HepG2 (cell line): Measurements from ENCODE around the gene FGD6. TPM values are rescaled to one million over a fixed set of nuclear protein-coding genes. Genes with fewer than 3 reads are reported as not detected.

ENCODE experiments used
- BORCS8-MEF2B ChIP-seq: sonication (generic); formaldehyde crosslinking; IDR thresholded peaks from 2 replicates; pipeline ENCODE4 v1.8.0; 2022; ENCODE audit warnings: mild to moderate bottlenecking, missing genetic modification reagents
- RAD51 ChIP-seq: fragments of 450-650 bp; IDR thresholded peaks from 2 replicates; pipeline ENCODE4 v1.6.1; 2016; ENCODE audit warnings: borderline replicate concordance
- SUZ12 ChIP-seq: fragments of 150-350 bp; IDR thresholded peaks from 2 replicates; pipeline ENCODE4 v1.6.1; 2014; ENCODE audit warnings: low read depth, low read length
- ZBTB7B ChIP-seq: sonication (generic); formaldehyde crosslinking; IDR thresholded peaks from 2 replicates; pipeline ENCODE4 v1.4.0; 2020; ENCODE audit warnings: missing genetic modification reagents
- ZNF329 ChIP-seq: sonication (generic); formaldehyde crosslinking; IDR thresholded peaks from 2 replicates; pipeline ENCODE4 v1.9.0; 2021; ENCODE audit warnings: low read depth, mild to moderate bottlenecking, missing genetic modification reagents
- ZNF407 ChIP-seq: sonication (generic); formaldehyde crosslinking; IDR thresholded peaks from one replicate; pipeline ENCODE4 v1.5.1; 2020; ENCODE audit warnings: mild to moderate bottlenecking, missing genetic modification reagents; ENCODE audit errors: not compliant biosample characterization
- ZNF414 ChIP-seq: sonication (generic); formaldehyde crosslinking; IDR thresholded peaks from 2 replicates; pipeline ENCODE4 v1.5.0; 2020; ENCODE audit warnings: missing genetic modification reagents
- ZNF598 ChIP-seq: sonication (generic); formaldehyde crosslinking; IDR thresholded peaks from 2 replicates; pipeline ENCODE4 v1.5.1; 2020; ENCODE audit warnings: mild to moderate bottlenecking, missing genetic modification reagents, borderline replicate concordance
- ZNF777 ChIP-seq: sonication (generic); formaldehyde crosslinking; IDR thresholded peaks from 2 replicates; pipeline ENCODE4 v1.4.0; 2020; ENCODE audit warnings: missing genetic modification reagents
- polyA plus RNA-seq, 8 experiments: library from polyadenylated mRNA; depleted of rRNA in 3 of 8; stranded (reverse) in 7 of 8; unstranded in 1 of 8; fragments of >200 nt; fragmentation: Illumina TruSeq in 4 of 8; extraction: Trizol in 4 of 8; gene quantifications; 2 replicates each; pipeline versions ENCODE4 v1.2.1 to v1.2.3, GENCODE V29; 2011 to 2016; ENCODE audit warnings: low read depth in 4 of 8, missing spikeins in 1 of 8, mixed read lengths in 1 of 8; ENCODE audit not compliant: insufficient read depth in 1 of 8
- total RNA-seq, 5 experiments: library from RNA; depleted of rRNA; stranded (reverse); fragments of >200 nt; fragmentation: Illumina TruSeq; extraction: Trizol; gene quantifications; 2 replicates each; pipeline ENCODE4 v1.2.3, GENCODE V29; 2016; ENCODE audit warnings: low read depth in 1 of 5
- TF ChIP-seq, protein P1 (sequence below): sonication (generic); formaldehyde crosslinking; IDR thresholded peaks from 2 replicates; pipeline ENCODE4 v1.9.0; 2021; ENCODE audit warnings: mild to moderate bottlenecking, missing genetic modification reagents
- TF ChIP-seq, protein P2 (sequence below): sonication (generic); formaldehyde crosslinking; IDR thresholded peaks from 2 replicates; pipeline ENCODE4 v1.4.0; 2020; ENCODE audit warnings: mild to moderate bottlenecking, low read depth, missing genetic modification reagents

The FGD6 gene
- total and polyA plus RNA-seq, 2 of the 13 experiments (the other 11 are each of a cell fraction or from before 2014, with no cell fraction given), result 2.2 to 4.3 TPM

- TF ChIP-seq ZNF598 (CRISPR knock-in tag), result 0 out of 2 replicates have a peak, but pooled peaks have one; percentile 3
- no peak for TF ChIP-seq ZNF407 (CRISPR knock-in tag)
- no peak for TF ChIP-seq SUZ12
- peak; percentile 63 for TF ChIP-seq ZNF777 (CRISPR knock-in tag)
- TF ChIP-seq ZNF329, result peak; percentile 63; the same call in 1 of the 2 replicates
- peak; percentile 41; the same call in 1 of the 2 replicates for TF ChIP-seq ZBTB7B
- TF ChIP-seq, protein P1, sequence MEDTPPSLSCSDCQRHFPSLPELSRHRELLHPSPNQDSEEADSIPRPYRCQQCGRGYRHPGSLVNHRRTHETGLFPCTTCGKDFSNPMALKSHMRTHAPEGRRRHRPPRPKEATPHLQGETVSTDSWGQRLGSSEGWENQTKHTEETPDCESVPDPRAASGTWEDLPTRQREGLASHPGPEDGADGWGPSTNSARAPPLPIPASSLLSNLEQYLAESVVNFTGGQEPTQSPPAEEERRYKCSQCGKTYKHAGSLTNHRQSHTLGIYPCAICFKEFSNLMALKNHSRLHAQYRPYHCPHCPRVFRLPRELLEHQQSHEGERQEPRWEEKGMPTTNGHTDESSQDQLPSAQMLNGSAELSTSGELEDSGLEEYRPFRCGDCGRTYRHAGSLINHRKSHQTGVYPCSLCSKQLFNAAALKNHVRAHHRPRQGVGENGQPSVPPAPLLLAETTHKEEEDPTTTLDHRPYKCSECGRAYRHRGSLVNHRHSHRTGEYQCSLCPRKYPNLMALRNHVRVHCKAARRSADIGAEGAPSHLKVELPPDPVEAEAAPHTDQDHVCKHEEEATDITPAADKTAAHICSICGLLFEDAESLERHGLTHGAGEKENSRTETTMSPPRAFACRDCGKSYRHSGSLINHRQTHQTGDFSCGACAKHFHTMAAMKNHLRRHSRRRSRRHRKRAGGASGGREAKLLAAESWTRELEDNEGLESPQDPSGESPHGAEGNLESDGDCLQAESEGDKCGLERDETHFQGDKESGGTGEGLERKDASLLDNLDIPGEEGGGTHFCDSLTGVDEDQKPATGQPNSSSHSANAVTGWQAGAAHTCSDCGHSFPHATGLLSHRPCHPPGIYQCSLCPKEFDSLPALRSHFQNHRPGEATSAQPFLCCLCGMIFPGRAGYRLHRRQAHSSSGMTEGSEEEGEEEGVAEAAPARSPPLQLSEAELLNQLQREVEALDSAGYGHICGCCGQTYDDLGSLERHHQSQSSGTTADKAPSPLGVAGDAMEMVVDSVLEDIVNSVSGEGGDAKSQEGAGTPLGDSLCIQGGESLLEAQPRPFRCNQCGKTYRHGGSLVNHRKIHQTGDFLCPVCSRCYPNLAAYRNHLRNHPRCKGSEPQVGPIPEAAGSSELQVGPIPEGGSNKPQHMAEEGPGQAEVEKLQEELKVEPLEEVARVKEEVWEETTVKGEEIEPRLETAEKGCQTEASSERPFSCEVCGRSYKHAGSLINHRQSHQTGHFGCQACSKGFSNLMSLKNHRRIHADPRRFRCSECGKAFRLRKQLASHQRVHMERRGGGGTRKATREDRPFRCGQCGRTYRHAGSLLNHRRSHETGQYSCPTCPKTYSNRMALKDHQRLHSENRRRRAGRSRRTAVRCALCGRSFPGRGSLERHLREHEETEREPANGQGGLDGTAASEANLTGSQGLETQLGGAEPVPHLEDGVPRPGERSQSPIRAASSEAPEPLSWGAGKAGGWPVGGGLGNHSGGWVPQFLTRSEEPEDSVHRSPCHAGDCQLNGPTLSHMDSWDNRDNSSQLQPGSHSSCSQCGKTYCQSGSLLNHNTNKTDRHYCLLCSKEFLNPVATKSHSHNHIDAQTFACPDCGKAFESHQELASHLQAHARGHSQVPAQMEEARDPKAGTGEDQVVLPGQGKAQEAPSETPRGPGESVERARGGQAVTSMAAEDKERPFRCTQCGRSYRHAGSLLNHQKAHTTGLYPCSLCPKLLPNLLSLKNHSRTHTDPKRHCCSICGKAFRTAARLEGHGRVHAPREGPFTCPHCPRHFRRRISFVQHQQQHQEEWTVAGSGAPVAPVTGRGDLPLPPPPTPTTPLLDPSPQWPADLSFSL, result 0 out of 2 replicates have a peak, but pooled peaks have one; percentile 49
- no peak for TF ChIP-seq ZNF414 (CRISPR knock-in tag)
- TF ChIP-seq RAD51, result no peak
- TF ChIP-seq, protein P2, sequence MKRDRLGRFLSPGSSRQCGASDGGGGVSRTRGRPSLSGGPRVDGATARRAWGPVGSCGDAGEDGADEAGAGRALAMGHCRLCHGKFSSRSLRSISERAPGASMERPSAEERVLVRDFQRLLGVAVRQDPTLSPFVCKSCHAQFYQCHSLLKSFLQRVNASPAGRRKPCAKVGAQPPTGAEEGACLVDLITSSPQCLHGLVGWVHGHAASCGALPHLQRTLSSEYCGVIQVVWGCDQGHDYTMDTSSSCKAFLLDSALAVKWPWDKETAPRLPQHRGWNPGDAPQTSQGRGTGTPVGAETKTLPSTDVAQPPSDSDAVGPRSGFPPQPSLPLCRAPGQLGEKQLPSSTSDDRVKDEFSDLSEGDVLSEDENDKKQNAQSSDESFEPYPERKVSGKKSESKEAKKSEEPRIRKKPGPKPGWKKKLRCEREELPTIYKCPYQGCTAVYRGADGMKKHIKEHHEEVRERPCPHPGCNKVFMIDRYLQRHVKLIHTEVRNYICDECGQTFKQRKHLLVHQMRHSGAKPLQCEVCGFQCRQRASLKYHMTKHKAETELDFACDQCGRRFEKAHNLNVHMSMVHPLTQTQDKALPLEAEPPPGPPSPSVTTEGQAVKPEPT, result no peak
- no peak for TF ChIP-seq BORCS8-MEF2B
Measured at GRCh38 chr12:95216711-95217376, 423 bp downstream of the FGD6 start (continued).
